B cell (primary cell): ENCODE data around the gene FTCD.

Experiments used
- CTCF ChIP-seq: fragments of 200-600 bp; IDR thresholded peaks from one replicate; pipeline ENCODE4 v1.8.0; 2022; ENCODE audit warnings: antibody characterized with exemption, mild to moderate bottlenecking
- EZH2 ChIP-seq: IDR thresholded peaks from 2 replicates; pipeline ENCODE4 v1.6.1; 2012; ENCODE audit warnings: borderline replicate concordance, low read depth, mild to moderate bottlenecking, moderate library complexity, low read length; ENCODE audit not compliant: insufficient read depth, poor library complexity, severe bottlenecking

- no peak for TF ChIP-seq CTCF
- TF ChIP-seq EZH2, result no peak
These were observed 24.4 kb downstream of the FTCD start for GRCh38 chr21:46130831-46131587.
